GM12878 (cell line): ENCODE measurements around the gene ZNF200. TPM values are rescaled to one million over a fixed set of nuclear protein-coding genes. Genes with fewer than 3 reads are reported as not detected.

Experiments
- ATAC-seq: fragments of 200-7000 bp; cut with Tn5 transposase; 3 replicates; pipeline ENCODE4 v1.9.1; 2020; ENCODE audit warnings: mild to moderate bottlenecking, moderate library complexity
- BruUV-seq: library from RNA; stranded (reverse); fragments of 400-500 nt; replicated peaks from 2 replicates; lab custom pipeline; 2021; lab: Mats Ljungman, UMichigan
- CTCF ChIA-PET: fragments of 300-600 bp; sonication (Branson Sonifier 250); formaldehyde crosslinking; extraction: SDS; loops from one replicate; lab custom pipeline; 2021; ENCODE audit warnings: inconsistent platforms; lab: Yijun Ruan, JAX
- POLR2A ChIA-PET: fragments of 350-600 bp; formaldehyde crosslinking; extraction: SDS; loops from one replicate; lab custom pipeline; 2021; ENCODE audit warnings: inconsistent platforms; lab: Charles Lee
- RAD21 ChIA-PET: fragments of 300-600 bp; sonication (Branson Sonifier 250); formaldehyde crosslinking; loops from one replicate; lab custom pipeline; 2023; ENCODE audit warnings: antibody characterized with exemption; ENCODE audit not compliant: unreplicated experiment; lab: Charles Lee
- SMC1A ChIA-PET: fragments of 300-600 bp; sonication (Branson Sonifier 250); formaldehyde crosslinking; loops from one replicate; lab custom pipeline; 2023; ENCODE audit not compliant: unreplicated experiment, uncharacterized antibody; lab: Charles Lee
- DNase-seq: peaks from one replicate; pipeline ENCODE4 v3.0.0-alpha.2; 2011; ENCODE audit warnings: low read depth, low spot score
- FAIRE-seq: peaks from 3 replicates; lab custom pipeline; 2011; peaks lifted over from hg19 to GRCh38; lab: Jason Lieb, UNC
- H2AFZ ChIP-seq: 2 replicates; pipeline ENCODE4 v1.6.0; 2011; ENCODE audit warnings: low read depth, low read length, control low read depth; ENCODE audit not compliant: control insufficient read depth
- H3K27ac ChIP-seq: 2 replicates; pipeline ENCODE4 v1.5.1; 2011; ENCODE audit warnings: control low read depth; ENCODE audit not compliant: control insufficient read depth, insufficient read depth
- H3K27me3 ChIP-seq, 2 experiments: replicated peaks in 1 of 2; 2 replicates each; pipeline versions ENCODE4 v1.6.0 to v1.6.1; 2011; ENCODE audit warnings: low read length in 1 of 2; ENCODE audit not compliant: control insufficient read depth in 2 of 2, insufficient read depth in 2 of 2
- H3K36me3 ChIP-seq, 2 experiments: 2 replicates each; pipeline ENCODE4 v1.5.1; 2011; ENCODE audit warnings: low read length in 1 of 2; ENCODE audit not compliant: control insufficient read depth in 2 of 2, insufficient read depth in 2 of 2
- H3K4me1 ChIP-seq: 2 replicates; pipeline ENCODE4 v1.6.1; 2011; ENCODE audit warnings: mild to moderate bottlenecking, low read length, moderate library complexity, mixed read lengths; ENCODE audit not compliant: control insufficient read depth, insufficient read depth
- H3K4me2 ChIP-seq: 2 replicates; pipeline ENCODE4 v1.6.0; 2011; ENCODE audit warnings: control low read depth; ENCODE audit not compliant: control insufficient read depth, insufficient read depth
- H3K4me3 ChIP-seq: fragments of 200-600 bp; sonication (generic); 2 replicates; pipeline ENCODE4 v1.5.1; 2016
- H3K79me2 ChIP-seq: 2 replicates; pipeline ENCODE4 v1.6.0; 2011; ENCODE audit warnings: low read length; ENCODE audit not compliant: control insufficient read depth, insufficient read depth
- H3K9ac ChIP-seq: 2 replicates; pipeline ENCODE4 v1.8.0; 2011; ENCODE audit warnings: low read length, control low read depth, mixed read lengths; ENCODE audit not compliant: control insufficient read depth, insufficient read depth
- H3K9me3 ChIP-seq: replicated peaks from 3 replicates; pipeline ENCODE4 v1.5.1; 2011; ENCODE audit warnings: mild to moderate bottlenecking, low read length; ENCODE audit not compliant: control insufficient read depth, insufficient read depth
- H4K20me1 ChIP-seq: 2 replicates; pipeline ENCODE4 v1.6.0; 2011; ENCODE audit not compliant: control insufficient read depth, insufficient read depth
- CBX5 ChIP-seq: sonication (generic); IDR thresholded peaks from 2 replicates; pipeline ENCODE4 v1.6.1; 2016; ENCODE audit warnings: low read depth, moderate library complexity, mild to moderate bottlenecking, inconsistent platforms
- KAT2A ChIP-seq: conservative IDR thresholded peaks from 2 replicates; pipeline ENCODE4 v1.6.1; 2011; ENCODE audit warnings: low read depth, low read length; ENCODE audit not compliant: control insufficient read depth
- MYB ChIP-seq: fragments of 150-350 bp; IDR thresholded peaks from 2 replicates; pipeline ENCODE4 v1.6.1; 2014; ENCODE audit warnings: mild to moderate bottlenecking, low read depth, low read length, borderline replicate concordance
- NRF1 ChIP-seq: conservative IDR thresholded peaks from 2 replicates; pipeline ENCODE4 v1.6.1; 2011; ENCODE audit warnings: mild to moderate bottlenecking, low read depth, low read length, improper control_type of control experiment
- RELA ChIP-seq: fragments of 450-650 bp; IDR thresholded peaks from 2 replicates; pipeline ENCODE4 v1.8.0; 2014; ENCODE audit warnings: borderline replicate concordance; ENCODE audit not compliant: partially characterized antibody
- RUNX3 ChIP-seq: IDR thresholded peaks from 2 replicates; pipeline ENCODE4 v1.6.1; 2012; ENCODE audit warnings: low read length, inconsistent platforms
- SMAD5 ChIP-seq: IDR thresholded peaks from 2 replicates; pipeline ENCODE4 v1.6.1; 2016; ENCODE audit warnings: antibody characterized with exemption, low read depth
- TCF12 ChIP-seq: IDR thresholded peaks from 2 replicates; pipeline ENCODE4 v1.6.1; 2011; ENCODE audit warnings: low read depth, mild to moderate bottlenecking, low read length
- ZNF24 ChIP-seq: fragments of 450-650 bp; IDR thresholded peaks from 2 replicates; pipeline ENCODE4 v1.6.1; 2017; ENCODE audit warnings: antibody characterized with exemption, mild to moderate bottlenecking
- WGBS: methylation state at CpG from one replicate; pipeline ENCODE4 v1.1.6; 2016; ENCODE audit warnings: low lambda C conversion rate; ENCODE audit not compliant: insufficient replicate concordance, insufficient coverage; ENCODE audit errors: missing lambda C conversion rate; 5-methylcytosine and 5-hydroxymethylcytosine counted together
- in situ Hi-C: fragments of 300-500 bp; cut with MboI; formaldehyde crosslinking; loops from 9 replicates; pipeline ENCODE4 v1.14.3; 2018; ENCODE audit warnings: mixed read lengths
- intact Hi-C: fragments of 100-400 bp; cut with micrococcal nuclease; formaldehyde crosslinking; loops from one replicate; pipeline ENCODE4 v1.14.2; 2022; ENCODE audit not compliant: unreplicated experiment
- polyA plus RNA-seq, 11 experiments: library from polyadenylated mRNA; depleted of rRNA in 4 of 11; unstranded in 6 of 11; stranded (reverse) in 5 of 11; fragments of >200 nt; fragmentation: Nextera tagmentation in 4 of 11; fragmentation: Illumina TruSeq in 1 of 11; extraction: Ambion mirVana in 4 of 11; extraction: Trizol in 1 of 11; gene quantifications; 1 replicate in 1 of 11; 2 replicates in 10 of 11; pipeline versions ENCODE4 v1.2.1 to v1.2.3, GENCODE V29; 2011 to 2016; ENCODE audit warnings: inconsistent platforms in 2 of 11, missing spikeins in 2 of 11, low read depth in 1 of 11
- total RNA-seq, 4 experiments: library from RNA; depleted of rRNA in 3 of 4; stranded (reverse); fragments of >200 nt in 3 of 4; fragmentation: Illumina TruSeq in 1 of 4; extraction: Trizol in 1 of 4; gene quantifications; 2 replicates each; pipeline versions ENCODE4 v1.2.1 to v1.2.3, GENCODE V29; 2013 to 2021
- TF ChIP-seq, protein P1 (sequence below): fragments of 450-650 bp; IDR thresholded peaks from 2 replicates; pipeline ENCODE4 v1.6.1; 2017; ENCODE audit warnings: borderline replicate concordance
- TF ChIP-seq, protein P2 (sequence below): fragments of 450-650 bp; IDR thresholded peaks from 2 replicates; pipeline ENCODE4 v1.6.1; 2017; ENCODE audit warnings: antibody characterized with exemption, mild to moderate bottlenecking, moderate library complexity

ZNF200 gene
- total and polyA plus RNA-seq, 10 of the 15 experiments (the other 5 are each of a cell fraction or from before 2014, with no cell fraction given): 4.0 to 13.9 (median 9.6) TPM

DNA sequence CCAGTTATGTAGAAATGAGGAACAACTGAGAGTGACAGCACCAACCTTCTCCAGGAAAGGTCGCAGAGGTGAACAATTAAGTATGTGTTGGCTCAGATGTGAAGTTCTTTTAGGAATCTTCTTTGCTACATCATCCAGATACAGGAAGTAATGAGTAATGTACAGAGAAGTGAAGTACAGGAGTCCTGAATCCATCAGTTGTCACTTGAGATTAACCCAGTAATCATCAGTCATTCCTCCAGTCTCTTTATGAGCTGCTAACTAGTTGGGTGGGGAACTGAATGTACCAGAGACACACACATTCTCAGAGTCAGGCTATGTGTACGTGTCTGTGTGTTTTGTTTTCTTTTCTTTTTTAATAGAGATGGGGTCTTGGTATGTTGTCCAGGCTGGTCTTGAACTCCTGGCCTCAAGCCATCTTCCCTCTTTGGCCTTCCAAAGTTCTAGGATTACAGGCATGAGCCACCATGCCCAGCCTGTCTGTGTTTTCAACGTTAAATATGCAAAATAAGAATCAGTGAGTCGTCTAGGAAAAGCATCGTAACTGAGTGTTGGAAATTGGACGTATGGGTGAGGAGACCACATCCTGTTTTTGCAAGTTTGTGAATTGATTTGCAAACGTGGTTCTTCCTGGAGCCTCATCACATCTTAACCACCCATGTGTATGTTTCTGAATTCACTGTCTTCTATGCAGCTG, 19.9 kb downstream of the ZNF200 start:
- H3K4me2 ChIP-seq: 0 out of 2 replicates have a peak overlapping the region, but pooled peaks have one; percentile 33
- WGBS: 0% methylated on average over 7 of the region's 7 CpGs
- DNase-seq (no peak), ATAC-seq (no peak), FAIRE-seq (peak; percentile 78)
- no peaks in the 10 kb centered on the region for H4K20me1 ChIP-seq
- no peaks in the 10 kb centered on the region for H3K36me3 ChIP-seq
- POLR2A ChIA-PET: no interaction called here
- in situ Hi-C loops: no loop called here
- TF ChIP-seq ZNF24: no peak
- TF ChIP-seq RUNX3: 0 out of 2 replicates have a peak, but pooled peaks have one; percentile 22
- CTCF ChIA-PET: no interaction called here
- RAD21 ChIA-PET: no interaction called here
- SMC1A ChIA-PET: no interaction called here
- no peak overlapping the region for H3K9ac ChIP-seq
- no TSS peak for BruUV-seq
- peak overlapping the region; percentile 24; the same call in 1 of the 2 replicates for H3K4me3 ChIP-seq
- H3K27ac ChIP-seq: no peak overlapping the region
- no peaks in the 10 kb centered on the region for H3K27me3 ChIP-seq
- H3K9me3 ChIP-seq: no peaks in the 10 kb centered on the region; the same call in 2 of the 3 replicates
- H3K4me1 ChIP-seq: peaks cover 4% of the 10 kb centered on the region
- intact Hi-C loops: no loop called here
- peak overlapping the region; percentile 26; the same call in 1 of the 2 replicates for H2AFZ ChIP-seq
- H3K79me2 ChIP-seq: no peaks in the 10 kb centered on the region

DNA sequence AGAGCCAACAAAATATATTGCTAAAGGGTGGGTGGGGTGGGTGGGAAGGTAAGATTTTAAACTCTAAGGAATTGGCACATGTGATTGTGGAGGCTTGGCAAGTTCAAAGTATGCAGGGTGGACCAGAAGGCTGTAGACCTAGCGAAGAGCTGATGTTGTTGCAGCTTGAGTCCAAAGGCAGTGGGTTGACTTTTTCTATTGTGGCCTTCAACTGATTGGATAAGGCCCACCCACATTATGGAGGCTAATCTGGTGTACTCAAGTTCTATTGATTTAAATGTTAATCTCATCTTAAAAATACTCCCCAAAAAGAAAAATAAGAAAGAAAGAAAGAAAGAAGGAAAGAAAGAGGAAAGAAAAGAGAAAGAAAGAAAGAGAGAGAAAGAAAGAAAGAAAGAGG, 22.4 kb downstream of the ZNF200 start:
- no peaks in the 10 kb centered on the region for H3K27me3 ChIP-seq
- RAD21 ChIA-PET: no interaction called here
- no peak overlapping the region for H3K9ac ChIP-seq
- peaks cover 4% of the 10 kb centered on the region for H3K4me1 ChIP-seq
- H3K4me2 ChIP-seq: no peak overlapping the region
- no TSS peak for BruUV-seq
- intact Hi-C loops (no loop called here), in situ Hi-C loops (no loop called here)
- FAIRE-seq: no peak
- no peaks in the 10 kb centered on the region for H4K20me1 ChIP-seq
- no peak overlapping the region for H2AFZ ChIP-seq
- CTCF ChIA-PET: no interaction called here
- ATAC-seq: no peak
- SMC1A ChIA-PET: no interaction called here
- POLR2A ChIA-PET: interaction anchor here (0.9 kb wide), 1 partner anchor 64 kb away, joined by 3 read pairs; no protein-coding TSS in a partner anchor
- H3K79me2 ChIP-seq: no peaks in the 10 kb centered on the region
- no peak for DNase-seq
- H3K9me3 ChIP-seq: no peaks in the 10 kb centered on the region; the same call in 2 of the 3 replicates
- WGBS: 6% methylated on average over 1 of the region's 1 CpG
- no peak overlapping the region for H3K4me3 ChIP-seq
- H3K27ac ChIP-seq: no peak overlapping the region
- no peaks in the 10 kb centered on the region for H3K36me3 ChIP-seq
- TF ChIP-seq, protein P1, sequence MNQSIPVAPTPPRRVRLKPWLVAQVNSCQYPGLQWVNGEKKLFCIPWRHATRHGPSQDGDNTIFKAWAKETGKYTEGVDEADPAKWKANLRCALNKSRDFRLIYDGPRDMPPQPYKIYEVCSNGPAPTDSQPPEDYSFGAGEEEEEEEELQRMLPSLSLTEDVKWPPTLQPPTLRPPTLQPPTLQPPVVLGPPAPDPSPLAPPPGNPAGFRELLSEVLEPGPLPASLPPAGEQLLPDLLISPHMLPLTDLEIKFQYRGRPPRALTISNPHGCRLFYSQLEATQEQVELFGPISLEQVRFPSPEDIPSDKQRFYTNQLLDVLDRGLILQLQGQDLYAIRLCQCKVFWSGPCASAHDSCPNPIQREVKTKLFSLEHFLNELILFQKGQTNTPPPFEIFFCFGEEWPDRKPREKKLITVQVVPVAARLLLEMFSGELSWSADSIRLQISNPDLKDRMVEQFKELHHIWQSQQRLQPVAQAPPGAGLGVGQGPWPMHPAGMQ: no peak
- TF ChIP-seq MYB (no peak), CBX5 (no peak), RELA (no peak), KAT2A (no peak), TCF12 (no peak), SMAD5 (no peak), NRF1 (no peak)
- TF ChIP-seq, protein P2, sequence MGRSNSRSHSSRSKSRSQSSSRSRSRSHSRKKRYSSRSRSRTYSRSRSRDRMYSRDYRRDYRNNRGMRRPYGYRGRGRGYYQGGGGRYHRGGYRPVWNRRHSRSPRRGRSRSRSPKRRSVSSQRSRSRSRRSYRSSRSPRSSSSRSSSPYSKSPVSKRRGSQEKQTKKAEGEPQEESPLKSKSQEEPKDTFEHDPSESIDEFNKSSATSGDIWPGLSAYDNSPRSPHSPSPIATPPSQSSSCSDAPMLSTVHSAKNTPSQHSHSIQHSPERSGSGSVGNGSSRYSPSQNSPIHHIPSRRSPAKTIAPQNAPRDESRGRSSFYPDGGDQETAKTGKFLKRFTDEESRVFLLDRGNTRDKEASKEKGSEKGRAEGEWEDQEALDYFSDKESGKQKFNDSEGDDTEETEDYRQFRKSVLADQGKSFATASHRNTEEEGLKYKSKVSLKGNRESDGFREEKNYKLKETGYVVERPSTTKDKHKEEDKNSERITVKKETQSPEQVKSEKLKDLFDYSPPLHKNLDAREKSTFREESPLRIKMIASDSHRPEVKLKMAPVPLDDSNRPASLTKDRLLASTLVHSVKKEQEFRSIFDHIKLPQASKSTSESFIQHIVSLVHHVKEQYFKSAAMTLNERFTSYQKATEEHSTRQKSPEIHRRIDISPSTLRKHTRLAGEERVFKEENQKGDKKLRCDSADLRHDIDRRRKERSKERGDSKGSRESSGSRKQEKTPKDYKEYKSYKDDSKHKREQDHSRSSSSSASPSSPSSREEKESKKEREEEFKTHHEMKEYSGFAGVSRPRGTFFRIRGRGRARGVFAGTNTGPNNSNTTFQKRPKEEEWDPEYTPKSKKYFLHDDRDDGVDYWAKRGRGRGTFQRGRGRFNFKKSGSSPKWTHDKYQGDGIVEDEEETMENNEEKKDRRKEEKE: no peak
